Measurements from ENCODE around the gene CCSER1.
"Not testable (repeated sequence)": the region's sequence is repeated elsewhere in the genome, so short reads cannot be mapped to it uniquely, and the experiment has no call there.

Gene CCSER1

GRCh38 chr4:91064157-91064853 lies 937.1 kb downstream of the CCSER1 start:
- peak; percentile 18 for DNase-seq (ENCODE audit: low read depth)

GRCh38 chr4:91065117-91065516 lies 937.9 kb downstream of the CCSER1 start:
- DNase-seq (ENCODE audit: low read depth), result no peak

- DNase-seq (ENCODE audit: low read depth), result no peak
Observed at GRCh38 chr4:91070736-91071135, 943.5 kb downstream of the CCSER1 start.

- DNase-seq (ENCODE audit: low read depth), result no peak
Observed at GRCh38 chr4:91076147-91076546, 949.0 kb downstream of the CCSER1 start.

- no peak for DNase-seq (ENCODE audit: low read depth)
Observed at GRCh38 chr4:91085961-91086360, 958.8 kb downstream of the CCSER1 start.

- DNase-seq (ENCODE audit: low read depth), result no peak
Observed at GRCh38 chr4:91087743-91088142, 960.5 kb downstream of the CCSER1 start.

- DNase-seq (ENCODE audit: low read depth), result no peak
Observed at GRCh38 chr4:91089178-91089577, 962.0 kb downstream of the CCSER1 start.

- DNase-seq (ENCODE audit: low read depth), result no peak
Observed at GRCh38 chr4:91092398-91092980, 965.3 kb downstream of the CCSER1 start.

GRCh38 chr4:91094220-91094619 lies 967.0 kb downstream of the CCSER1 start:
- not testable (repeated sequence) for DNase-seq (ENCODE audit: low read depth)

- DNase-seq (ENCODE audit: low read depth), result no peak
Observed at GRCh38 chr4:91099666-91100065, 972.5 kb downstream of the CCSER1 start.

- no peak for DNase-seq (ENCODE audit: low read depth)
Observed at GRCh38 chr4:91108751-91109150, 981.6 kb downstream of the CCSER1 start.

- no peak for DNase-seq (ENCODE audit: low read depth)
Observed at GRCh38 chr4:91111556-91111955, 984.4 kb downstream of the CCSER1 start.

- peak; percentile 4 for DNase-seq (ENCODE audit: low read depth)
Observed at GRCh38 chr4:91113130-91113706, 986.0 kb downstream of the CCSER1 start.

- no peak for DNase-seq (ENCODE audit: low read depth)
Observed at GRCh38 chr4:91114386-91114785, 987.2 kb downstream of the CCSER1 start.

GRCh38 chr4:91116861-91117260 lies 989.7 kb downstream of the CCSER1 start:
- DNase-seq (ENCODE audit: low read depth), result peak; percentile 2

- no peak for DNase-seq (ENCODE audit: low read depth)
Observed at GRCh38 chr4:91118597-91118996, 991.4 kb downstream of the CCSER1 start.

GRCh38 chr4:91123742-91124141 lies 996.5 kb downstream of the CCSER1 start:
- no peak for DNase-seq (ENCODE audit: low read depth)

- DNase-seq (ENCODE audit: low read depth), result no peak
Observed at GRCh38 chr4:91127192-91127591, 1000.0 kb downstream of the CCSER1 start.

GRCh38 chr4:91127831-91128230 lies 1000.6 kb downstream of the CCSER1 start:
- DNase-seq (ENCODE audit: low read depth), result no peak

GRCh38 chr4:91128519-91128918 lies 1001.3 kb downstream of the CCSER1 start:
- DNase-seq (ENCODE audit: low read depth), result no peak

GRCh38 chr4:91147067-91147466 lies 1019.9 kb downstream of the CCSER1 start:
- no peak for DNase-seq (ENCODE audit: low read depth)

GRCh38 chr4:91154041-91154440 lies 1026.8 kb downstream of the CCSER1 start:
- DNase-seq (ENCODE audit: low read depth), result not testable (repeated sequence)

- not testable (repeated sequence) for DNase-seq (ENCODE audit: low read depth)
Observed at GRCh38 chr4:91167864-91168653, 1040.9 kb downstream of the CCSER1 start.
